HG03103 (cell line): ENCODE data around the gene PAH.

ENCODE experiments used
- ATAC-seq: cut with Tn5 transposase; IDR thresholded peaks from one replicate; pipeline ENCODE4 v1.9.1; 2021; ENCODE audit warnings: low read depth; ENCODE audit not compliant: unreplicated experiment

PAH gene

GRCh38 chr12:102950950-102951619, 34.0 kb upstream of the PAH start:
- no peak for ATAC-seq

- no peak for ATAC-seq
Observed at GRCh38 chr12:102950107-102950949, 33.3 kb upstream of the PAH start.

GRCh38 chr12:102948941-102949352, 31.9 kb upstream of the PAH start:
- no peak for ATAC-seq

- no peak for ATAC-seq
Observed at GRCh38 chr12:102946042-102946441, 29.0 kb upstream of the PAH start.

- no peak for ATAC-seq
Observed at GRCh38 chr12:102939670-102940222, 22.7 kb upstream of the PAH start.

- no peak for ATAC-seq
Observed at GRCh38 chr12:102939059-102939458, 22.0 kb upstream of the PAH start.

GRCh38 chr12:102933168-102933567, 16.1 kb upstream of the PAH start:
- ATAC-seq = no peak

- ATAC-seq = no peak
Observed at GRCh38 chr12:102927220-102927619, 10.2 kb upstream of the PAH start.

- no peak for ATAC-seq
Observed at GRCh38 chr12:102921240-102921639, 4.2 kb upstream of the PAH start.

- no peak for ATAC-seq
Observed at GRCh38 chr12:102920271-102920670, 3.2 kb upstream of the PAH start.

- ATAC-seq = no peak
Observed at GRCh38 chr12:102918840-102919239, 1.8 kb upstream of the PAH start.

GRCh38 chr12:102916252-102917025, 605 bp downstream of the PAH start:
- no peak for ATAC-seq

GRCh38 chr12:102913453-102914226, 3.4 kb downstream of the PAH start:
- ATAC-seq = no peak

- no peak for ATAC-seq
Observed at GRCh38 chr12:102912258-102912657, 4.8 kb downstream of the PAH start.

- no peak for ATAC-seq
Observed at GRCh38 chr12:102911320-102911719, 5.7 kb downstream of the PAH start.

GRCh38 chr12:102910792-102911191, 6.3 kb downstream of the PAH start:
- ATAC-seq = no peak

GRCh38 chr12:102910137-102910536, 6.9 kb downstream of the PAH start:
- no peak for ATAC-seq

- no peak for ATAC-seq
Observed at GRCh38 chr12:102907918-102908317, 9.1 kb downstream of the PAH start.

GRCh38 chr12:102905229-102905628, 11.8 kb downstream of the PAH start:
- ATAC-seq = no peak

GRCh38 chr12:102903337-102904007, 13.6 kb downstream of the PAH start:
- ATAC-seq = no peak
